H1 (cell line): ENCODE data around the gene IGSF11. TPM values are rescaled to one million over a fixed set of nuclear protein-coding genes. Genes with fewer than 3 reads are reported as not detected.

Source experiments
- CTCF ChIA-PET: fragments of 300-600 bp; sonication (Branson Sonifier 250); formaldehyde crosslinking; loops from one replicate; lab custom pipeline; 2021; ENCODE audit not compliant: partially characterized antibody; lab: Charles Lee
- POLR2A ChIA-PET: fragments of 300-600 bp; sonication (Branson Sonifier 250); formaldehyde crosslinking; loops from one replicate; lab custom pipeline; 2021; ENCODE audit warnings: inconsistent platforms; ENCODE audit not compliant: partially characterized antibody; lab: Charles Lee
- DNase-seq, 2 experiments: peaks; one replicate each; pipeline versions ENCODE4 v3.0.0 to v3.0.0-alpha.2; 2010 to 2022; ENCODE audit warnings: low spot score in 2 of 2, low read depth in 1 of 2, mixed read lengths in 1 of 2
- FAIRE-seq: peaks from 2 replicates; lab custom pipeline; 2011; peaks lifted over from hg19 to GRCh38; lab: Jason Lieb, UNC
- H2AFZ ChIP-seq: 2 replicates; pipeline ENCODE4 v1.8.1; 2012; ENCODE audit warnings: low read length, inconsistent platforms
- H2AK5ac ChIP-seq: 2 replicates; pipeline ENCODE4 v1.6.1; 2013; ENCODE audit warnings: low read depth, low read length
- H2BK120ac ChIP-seq: replicated peaks from 2 replicates; pipeline ENCODE3; 2013; ENCODE audit warnings: low read depth, low read length, inconsistent platforms
- H2BK12ac ChIP-seq: 2 replicates; pipeline ENCODE4 v1.6.1; 2013; ENCODE audit warnings: low read depth, low read length
- H2BK15ac ChIP-seq: 2 replicates; pipeline ENCODE4 v1.6.1; 2013; ENCODE audit warnings: low read length
- H2BK20ac ChIP-seq: 2 replicates; pipeline ENCODE4 v1.6.1; 2013; ENCODE audit warnings: low read length
- H2BK5ac ChIP-seq: 2 replicates; pipeline ENCODE4 v1.6.1; 2013; ENCODE audit warnings: low read depth, low read length
- H3K14ac ChIP-seq: 2 replicates; pipeline ENCODE4 v1.6.1; 2013; ENCODE audit warnings: inconsistent platforms; ENCODE audit not compliant: insufficient read length
- H3K18ac ChIP-seq: 2 replicates; pipeline ENCODE4 v1.6.1; 2013; ENCODE audit warnings: low read length; ENCODE audit errors: extremely low read depth
- H3K23ac ChIP-seq: 2 replicates; pipeline ENCODE4 v1.6.1; 2013; ENCODE audit warnings: inconsistent platforms; ENCODE audit not compliant: insufficient read length
- H3K23me2 ChIP-seq: 2 replicates; pipeline ENCODE4 v1.6.1; 2013; ENCODE audit warnings: low read depth, low read length
- H3K27ac ChIP-seq: 2 replicates; pipeline ENCODE4 v1.6.1; 2011; ENCODE audit warnings: low read depth, low read length, inconsistent platforms
- H3K27me3 ChIP-seq, 4 experiments: replicated peaks in 1 of 4; 1 replicate in 1 of 4; 2 replicates in 3 of 4; pipeline versions ENCODE4 v1.6.1 to v1.8.1; 2011 to 2013; ENCODE audit warnings: low read length in 3 of 4, mild to moderate bottlenecking in 3 of 4, inconsistent platforms in 2 of 4, mixed read lengths in 2 of 4, moderate library complexity in 1 of 4; ENCODE audit not compliant: control insufficient read depth in 3 of 4, insufficient read depth in 3 of 4; ENCODE audit errors: extremely low read depth in 1 of 4
- H3K36me3 ChIP-seq, 4 experiments: 2 replicates each; pipeline versions ENCODE4 v1.6.1 to v1.8.1; 2011 to 2013; ENCODE audit warnings: mild to moderate bottlenecking in 4 of 4, low read length in 3 of 4, moderate library complexity in 2 of 4, control low read depth in 1 of 4, inconsistent platforms in 1 of 4; ENCODE audit not compliant: insufficient read depth in 4 of 4, control insufficient read depth in 2 of 4
- H3K4ac ChIP-seq: replicated peaks from 2 replicates; pipeline ENCODE3; 2013; ENCODE audit warnings: low read length, low read depth, mixed read lengths, inconsistent platforms; ENCODE audit not compliant: insufficient read length
- H3K4me1 ChIP-seq, 4 experiments: replicated peaks in 1 of 4; 1 replicate in 1 of 4; 2 replicates in 3 of 4; pipeline versions ENCODE4 v1.6.1 to v1.8.1; 2011 to 2013; ENCODE audit warnings: low read length in 3 of 4, inconsistent platforms in 2 of 4, mixed read lengths in 1 of 4; ENCODE audit not compliant: insufficient read depth in 4 of 4, control insufficient read depth in 3 of 4
- H3K4me2 ChIP-seq, 2 experiments: 2 replicates each; pipeline versions ENCODE4 v1.6.1 to v1.8.1; 2011 to 2013; ENCODE audit warnings: low read depth in 2 of 2, low read length in 2 of 2, control low read depth in 1 of 2, inconsistent platforms in 1 of 2, mild to moderate bottlenecking in 1 of 2; ENCODE audit not compliant: insufficient read depth in 1 of 2
- H3K4me3 ChIP-seq, 4 experiments: fragments of 200-600, 300-600 bp in 1 of 4; sonication (generic), shearing (Covaris generic), sonication (Bioruptor Twin) in 1 of 4; 2 replicates each; pipeline versions ENCODE4 v1.5.1 to v1.8.1; 2011 to 2016; ENCODE audit warnings: low read length in 4 of 4, low read depth in 3 of 4, control low read depth in 2 of 4, inconsistent platforms in 2 of 4, mild to moderate bottlenecking in 2 of 4, mixed read lengths in 1 of 4, moderate library complexity in 1 of 4; ENCODE audit not compliant: insufficient read depth in 2 of 4; ENCODE audit errors: extremely low read depth in 1 of 4
- H3K56ac ChIP-seq: replicated peaks from 2 replicates; pipeline ENCODE3; 2013; ENCODE audit warnings: low read depth, mild to moderate bottlenecking, mixed read lengths, low read length, inconsistent platforms; ENCODE audit not compliant: insufficient read length
- H3K79me1 ChIP-seq: 2 replicates; pipeline ENCODE4 v1.6.1; 2013; ENCODE audit warnings: low read depth, low read length, control low read depth
- H3K79me2 ChIP-seq, 2 experiments: 2 replicates each; pipeline versions ENCODE4 v1.6.1 to v1.8.1; 2012 to 2013; ENCODE audit warnings: low read length in 2 of 2, mild to moderate bottlenecking in 2 of 2, inconsistent platforms in 1 of 2; ENCODE audit not compliant: insufficient read depth in 2 of 2, control insufficient read depth in 1 of 2
- H3K9ac ChIP-seq, 4 experiments: replicated peaks in 1 of 4; 1 replicate in 1 of 4; 2 replicates in 3 of 4; pipeline versions ENCODE4 v1.6.1 to v1.8.1; 2011 to 2013; ENCODE audit warnings: low read depth in 3 of 4, low read length in 3 of 4, control low read depth in 2 of 4, mild to moderate bottlenecking in 2 of 4, moderate library complexity in 2 of 4, inconsistent platforms in 1 of 4; ENCODE audit errors: extremely low read depth in 1 of 4
- H3K9me3 ChIP-seq, 2 experiments: 2 replicates each; pipeline versions ENCODE4 v1.6.1 to v1.8.1; 2012 to 2013; ENCODE audit warnings: mild to moderate bottlenecking in 2 of 2, moderate library complexity in 2 of 2, control low read depth in 1 of 2, inconsistent platforms in 1 of 2, low read depth in 1 of 2, low read length in 1 of 2, mixed read lengths in 1 of 2; ENCODE audit not compliant: insufficient read depth in 2 of 2
- H4K20me1 ChIP-seq, 2 experiments: replicated peaks in 1 of 2; 2 replicates each; pipeline versions ENCODE3 to v1.8.1; 2011 to 2013; ENCODE audit warnings: inconsistent platforms in 2 of 2, low read length in 2 of 2, mild to moderate bottlenecking in 1 of 2; ENCODE audit not compliant: insufficient read depth in 2 of 2, control insufficient read depth in 1 of 2
- H4K5ac ChIP-seq: 2 replicates; pipeline ENCODE4 v1.6.1; 2013; ENCODE audit warnings: low read length, low read depth, mixed read lengths, inconsistent platforms; ENCODE audit not compliant: insufficient read length
- H4K8ac ChIP-seq: 2 replicates; pipeline ENCODE4 v1.8.0; 2013; ENCODE audit warnings: mild to moderate bottlenecking, moderate library complexity, low read length, inconsistent platforms; ENCODE audit not compliant: insufficient read depth; ENCODE audit errors: extremely low read depth
- H4K91ac ChIP-seq: replicated peaks from 2 replicates; pipeline ENCODE3; 2013; ENCODE audit warnings: low read length, mixed read lengths, inconsistent platforms; ENCODE audit not compliant: insufficient read length
- ASH2L ChIP-seq: fragments of 200-600, 300-600 bp; sonication (generic); IDR thresholded peaks from one replicate; pipeline ENCODE4 v1.7.1; 2017; ENCODE audit warnings: low read length
- CEBPB ChIP-seq: IDR thresholded peaks from 2 replicates; pipeline ENCODE4 v1.6.1; 2012; ENCODE audit warnings: low read depth, low read length
- HDAC6 ChIP-seq: IDR thresholded peaks from one replicate; pipeline ENCODE4 v1.7.1; 2012; ENCODE audit warnings: low read depth, mild to moderate bottlenecking, inconsistent platforms, low read length, moderate library complexity
- KDM4A ChIP-seq: IDR thresholded peaks from one replicate; pipeline ENCODE4 v1.7.1; 2012; ENCODE audit warnings: low read depth, mild to moderate bottlenecking, moderate library complexity, low read length, inconsistent platforms; ENCODE audit not compliant: severe bottlenecking
- MAFK ChIP-seq: IDR thresholded peaks from 2 replicates; pipeline ENCODE4 v1.6.1; 2012; ENCODE audit warnings: low read depth, mild to moderate bottlenecking, improper control_type of control experiment, low read length
- POLR2AphosphoS5 ChIP-seq: IDR thresholded peaks from 2 replicates; pipeline ENCODE4 v1.6.1; 2011; ENCODE audit warnings: low read depth, low read length
- RNF2 ChIP-seq: fragments of 200-900, 300-1000 bp; sonication (generic); IDR thresholded peaks from 2 replicates; pipeline ENCODE4 v1.7.1; 2016; ENCODE audit warnings: borderline replicate concordance, low read depth, mild to moderate bottlenecking, antibody characterized with exemption, low read length; ENCODE audit not compliant: poor library complexity, severe bottlenecking; ENCODE audit errors: missing control alignments
- SRF ChIP-seq: IDR thresholded peaks from 2 replicates; pipeline ENCODE4 v1.6.1; 2011; ENCODE audit warnings: mild to moderate bottlenecking, low read depth, low read length, moderate library complexity
- WGBS, 2 experiments: shearing (Covaris generic) in 1 of 2; methylation state at CpG; one replicate each; pipeline versions ENCODE4 v1.1.6 to v1.1.7; 2013 to 2015; ENCODE audit warnings: low lambda C conversion rate in 2 of 2, mixed read lengths in 2 of 2, inconsistent platforms in 1 of 2, low coverage in 1 of 2, missing lambda C conversion rate in 1 of 2; ENCODE audit not compliant: insufficient replicate concordance in 2 of 2, insufficient coverage in 1 of 2, insufficient read length in 1 of 2; ENCODE audit errors: extremely low coverage in 1 of 2, missing lambda C conversion rate in 1 of 2; 5-methylcytosine and 5-hydroxymethylcytosine counted together
- polyA plus RNA-seq, 7 experiments: library from polyadenylated mRNA; depleted of rRNA in 3 of 7; stranded (reverse) in 5 of 7; unstranded in 2 of 7; fragments of >200 nt in 5 of 7; fragments of 200-250 nt in 2 of 7; gene quantifications; 1 replicate in 5 of 7; 2 replicates in 1 of 7; 4 replicates in 1 of 7; pipeline versions ENCODE4 v1.2.1 to v1.2.3, GENCODE V29; 2011 to 2013; ENCODE audit warnings: missing spikeins in 2 of 7, mixed read lengths in 2 of 7
- total RNA-seq: library from RNA; stranded (reverse); fragmentation: NEBNext Ultra II Directional; extraction: Animal tissue kit (Norgen Biotek cat#: 25700); gene quantifications from 2 replicates; pipeline ENCODE4 v1.2.1, GENCODE V29; 2021

IGSF11 gene
- total and polyA plus RNA-seq, 2 of the 8 experiments (the other 6 are each of a cell fraction or from before 2014, with no cell fraction given) = 1.1 to 4.1 TPM

DNA sequence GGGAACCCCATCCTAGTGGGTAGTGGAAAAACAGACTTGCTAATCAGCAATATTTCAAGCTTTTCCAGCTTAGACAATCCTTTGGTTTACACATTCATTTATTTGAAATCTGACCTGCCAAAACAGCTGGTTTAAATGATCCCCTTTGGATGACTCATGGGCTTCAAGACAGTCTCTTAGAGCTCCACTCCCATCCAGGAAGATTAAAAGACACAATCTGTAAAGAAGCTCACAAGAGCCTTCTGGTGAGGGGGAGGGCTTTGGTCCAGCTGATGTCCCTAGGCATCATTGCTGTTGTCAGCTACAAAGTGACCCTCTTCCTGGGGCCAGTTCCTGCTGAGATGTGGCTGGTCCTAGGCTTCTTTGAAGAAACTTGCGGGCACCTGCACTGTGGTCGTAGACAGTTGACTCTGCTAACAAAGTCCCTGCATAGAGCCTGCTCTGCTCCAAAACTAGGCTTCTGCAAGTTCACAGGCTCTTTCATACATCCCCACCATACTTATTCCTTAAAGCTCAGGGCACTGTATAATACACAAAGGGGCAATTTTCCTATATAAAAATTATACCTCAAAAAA is 73.7 kb downstream of the IGSF11 start:
- Histone ChIP-seq H4K91ac (no peak overlapping the region), H2AFZ (no peak overlapping the region), H2BK15ac (no peak overlapping the region), H3K79me1 (no peaks in the 10 kb centered on the region), H3K23ac (no peak overlapping the region), H3K14ac (no peak overlapping the region), H4K20me1 (no peaks in the 10 kb centered on the region), H4K5ac (no peak overlapping the region), H2BK20ac (no peak overlapping the region), H3K4me2 (no peak overlapping the region), H2AK5ac (no peak overlapping the region), H2BK120ac (no peak overlapping the region), H3K79me2 (no peaks in the 10 kb centered on the region), H3K9ac (no peak overlapping the region), H3K27ac (no peak overlapping the region), H3K27me3 (no peaks in the 10 kb centered on the region), H3K18ac (no peak overlapping the region), H3K9me3 (no peaks in the 10 kb centered on the region), H3K4ac (no peak overlapping the region), H3K23me2 (no peaks in the 10 kb centered on the region), H2BK12ac (no peak overlapping the region), H3K56ac (no peak overlapping the region), H3K4me3 (no peak overlapping the region), H2BK5ac (no peak overlapping the region), H4K8ac (no peak overlapping the region), H3K36me3 (no peaks in the 10 kb centered on the region), H3K4me1 (peaks cover 0 to 5% (median 0%) of the 10 kb centered on the region in 4 experiments; a peak in 1 of 7 replicates)
- CTCF ChIA-PET = interaction anchor here (0.8 to 1.9 kb wide), 2 partner anchors 17 to 77 kb away, joined by 4 to 7 read pairs; no protein-coding TSS in a partner anchor
- FAIRE-seq (no peak), DNase-seq (no peak)
- TF ChIP-seq KDM4A (no peak), MAFK (no peak), POLR2AphosphoS5 (no peak), ASH2L (no peak), HDAC6 (no peak), RNF2 (no peak), SRF (no peak), CEBPB (no peak)
- 93% methylated on average over 2 of the region's 2 CpGs; no CpG with 5 or more reads in 1 of the 2 experiments for WGBS, 2 experiments
- POLR2A ChIA-PET = interaction anchor here (1.6 kb wide), 1 partner anchor 15 kb away, joined by 3 read pairs; no protein-coding TSS in a partner anchor
